MCF 10A (cell line): Measurements from ENCODE around the gene XAB2. TPM values are rescaled to one million over a fixed set of nuclear protein-coding genes. Genes with fewer than 3 reads are reported as not detected.

ENCODE experiments used
- BruUV-seq: library from RNA; stranded (reverse); fragments of 400-500 nt; replicated peaks from 2 replicates; lab custom pipeline; 2021; lab: Mats Ljungman, UMichigan
- CTCF ChIA-PET: fragments of 300-600 bp; sonication (Branson Sonifier 250); formaldehyde crosslinking; extraction: SDS; loops from one replicate; lab custom pipeline; 2021; ENCODE audit warnings: antibody characterized with exemption, inconsistent platforms; lab: Yijun Ruan, JAX
- POLR2A ChIA-PET: fragments of 300-600, 350-650 bp; sonication (Branson Sonifier 250); formaldehyde crosslinking; extraction: SDS; loops from one replicate; lab custom pipeline; 2020; ENCODE audit warnings: antibody characterized with exemption, inconsistent platforms; lab: Yijun Ruan, JAX
- DNase-seq: peaks from one replicate; pipeline ENCODE4 v3.0.0-alpha.2; 2018; ENCODE audit not compliant: unreplicated experiment
- H3K27ac Mint-ChIP-seq: one replicate; pipeline ENCODE4 v1.8.0; 2022; ENCODE audit warnings: mild to moderate bottlenecking, low read depth, mixed read lengths; ENCODE audit not compliant: unreplicated experiment
- H3K27me3 Mint-ChIP-seq: one replicate; pipeline ENCODE4 v1.8.0; 2022; ENCODE audit warnings: mixed read lengths; ENCODE audit not compliant: insufficient read depth, unreplicated experiment
- H3K36me3 Mint-ChIP-seq: one replicate; pipeline ENCODE4 v1.8.0; 2022; ENCODE audit warnings: mild to moderate bottlenecking, moderate library complexity, mixed read lengths; ENCODE audit not compliant: insufficient read depth, unreplicated experiment
- H3K4me1 Mint-ChIP-seq: one replicate; pipeline ENCODE4 v1.8.0; 2022; ENCODE audit warnings: mixed read lengths; ENCODE audit not compliant: insufficient read depth, unreplicated experiment
- H3K4me3 Mint-ChIP-seq: one replicate; pipeline ENCODE4 v1.8.0; 2022; ENCODE audit warnings: mild to moderate bottlenecking, moderate library complexity, mixed read lengths; ENCODE audit not compliant: unreplicated experiment
- H3K9me3 Mint-ChIP-seq: one replicate; pipeline ENCODE4 v1.8.0; 2022; ENCODE audit warnings: mixed read lengths; ENCODE audit not compliant: unreplicated experiment
- intact Hi-C: fragments of 100-400 bp; cut with micrococcal nuclease; formaldehyde crosslinking; loops from 2 replicates; pipeline ENCODE4 v1.14.1; 2022
- total RNA-seq: library from RNA; stranded (reverse); gene quantifications from 2 replicates; pipeline ENCODE4 v1.2.3, GENCODE V29; 2022
- TF ChIP-seq, protein P1 (sequence below): fragments of 200-600 bp; IDR thresholded peaks from one replicate; pipeline ENCODE4 v1.8.0; 2022; ENCODE audit warnings: antibody characterized with exemption, mild to moderate bottlenecking; ENCODE audit not compliant: unreplicated experiment

Gene XAB2
- total RNA-seq, 1 experiment from 2014 or later = 28.7 TPM

DNA sequence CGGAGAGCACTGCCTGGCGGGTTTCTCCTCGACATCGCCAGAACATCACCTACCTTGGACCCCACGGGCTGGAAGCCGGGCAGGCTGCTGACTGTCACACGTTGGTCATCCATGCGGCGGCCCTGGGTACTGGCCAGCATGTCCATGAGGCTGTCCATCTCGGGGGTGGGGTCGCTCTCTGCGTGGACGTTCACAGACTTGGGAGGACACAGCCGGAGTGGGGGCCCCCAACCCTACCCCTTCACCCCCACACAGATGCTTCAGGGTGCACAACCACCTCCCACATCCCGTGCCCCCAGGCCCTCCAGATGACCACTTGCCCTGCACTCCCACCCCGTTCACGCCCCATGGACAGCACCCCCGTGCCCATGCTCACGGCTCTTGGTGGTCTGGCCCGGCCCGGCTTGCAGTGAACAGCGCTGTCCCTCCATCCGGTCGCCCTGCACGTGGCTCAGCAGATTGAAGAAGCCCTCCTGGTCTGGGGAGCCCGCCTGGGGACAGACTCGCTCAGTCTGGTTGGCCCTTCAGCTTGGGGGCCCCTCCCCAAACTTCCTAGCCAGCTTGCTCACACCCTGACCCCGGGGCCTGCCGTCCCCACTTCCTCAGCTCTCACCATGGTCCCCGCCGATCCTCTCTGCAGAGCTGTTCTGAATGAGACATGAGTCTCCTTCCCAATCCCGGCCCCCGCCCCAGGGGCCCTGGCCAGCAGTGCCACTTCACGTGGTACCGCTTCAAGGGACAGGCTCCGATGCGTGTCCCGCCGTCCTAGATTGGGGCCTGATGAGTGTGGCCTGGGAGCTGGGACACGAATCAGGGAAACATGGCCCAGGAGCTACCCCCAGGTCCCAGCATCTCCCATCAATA lies 3.2 kb upstream of the XAB2 start:
- peaks cover 23% of the 10 kb centered on the region for H3K4me1 Mint-ChIP-seq
- no peaks in the 10 kb centered on the region for H3K9me3 Mint-ChIP-seq
- intact Hi-C loops = no loop called here
- H3K27me3 Mint-ChIP-seq = no peaks in the 10 kb centered on the region
- TF ChIP-seq, protein P1, sequence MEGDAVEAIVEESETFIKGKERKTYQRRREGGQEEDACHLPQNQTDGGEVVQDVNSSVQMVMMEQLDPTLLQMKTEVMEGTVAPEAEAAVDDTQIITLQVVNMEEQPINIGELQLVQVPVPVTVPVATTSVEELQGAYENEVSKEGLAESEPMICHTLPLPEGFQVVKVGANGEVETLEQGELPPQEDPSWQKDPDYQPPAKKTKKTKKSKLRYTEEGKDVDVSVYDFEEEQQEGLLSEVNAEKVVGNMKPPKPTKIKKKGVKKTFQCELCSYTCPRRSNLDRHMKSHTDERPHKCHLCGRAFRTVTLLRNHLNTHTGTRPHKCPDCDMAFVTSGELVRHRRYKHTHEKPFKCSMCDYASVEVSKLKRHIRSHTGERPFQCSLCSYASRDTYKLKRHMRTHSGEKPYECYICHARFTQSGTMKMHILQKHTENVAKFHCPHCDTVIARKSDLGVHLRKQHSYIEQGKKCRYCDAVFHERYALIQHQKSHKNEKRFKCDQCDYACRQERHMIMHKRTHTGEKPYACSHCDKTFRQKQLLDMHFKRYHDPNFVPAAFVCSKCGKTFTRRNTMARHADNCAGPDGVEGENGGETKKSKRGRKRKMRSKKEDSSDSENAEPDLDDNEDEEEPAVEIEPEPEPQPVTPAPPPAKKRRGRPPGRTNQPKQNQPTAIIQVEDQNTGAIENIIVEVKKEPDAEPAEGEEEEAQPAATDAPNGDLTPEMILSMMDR = no peak
- ChIA-PET POLR2A (no interaction called here), CTCF (interaction anchor here (1.0 to 1.1 kb wide), 2 partner anchors 48 to 64 kb away, joined by 3 read pairs; partner anchors contain the start of gene TRAPPC5)
- H3K27ac Mint-ChIP-seq = no peak overlapping the region
- no peak overlapping the region for H3K4me3 Mint-ChIP-seq
- no peak for DNase-seq
- no TSS peak for BruUV-seq
- H3K36me3 Mint-ChIP-seq = peaks cover 21% of the 10 kb centered on the region

DNA sequence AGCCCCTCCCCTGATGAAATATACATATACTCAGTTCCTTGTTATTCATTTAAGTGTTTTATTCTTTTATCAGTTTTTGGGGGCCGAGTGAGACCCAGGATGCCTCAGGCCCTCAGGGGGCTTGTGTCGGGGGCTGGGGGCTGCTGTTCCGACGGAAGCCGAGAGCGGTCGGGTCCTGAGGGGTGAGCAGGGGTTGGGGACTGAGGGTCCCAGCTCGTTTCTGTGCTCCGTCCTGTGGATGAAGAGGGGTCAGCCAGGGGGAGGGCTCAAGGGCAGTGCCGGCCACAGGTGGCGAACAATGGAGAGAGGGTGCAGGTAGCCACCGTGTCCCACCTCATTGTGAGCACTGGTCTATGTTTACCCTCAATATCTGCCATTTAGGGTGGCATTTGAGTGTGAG lies 2.2 kb upstream of the XAB2 start:
- ChIA-PET CTCF (no interaction called here), POLR2A (no interaction called here)
- no peak overlapping the region for H3K27ac Mint-ChIP-seq
- H3K27me3 Mint-ChIP-seq = no peaks in the 10 kb centered on the region
- H3K9me3 Mint-ChIP-seq = no peaks in the 10 kb centered on the region
- DNase-seq = no peak
- no peak overlapping the region for H3K4me3 Mint-ChIP-seq
- H3K4me1 Mint-ChIP-seq = peaks cover 23% of the 10 kb centered on the region
- intact Hi-C loops = no loop called here
- BruUV-seq = no TSS peak
- H3K36me3 Mint-ChIP-seq = peaks cover 27% of the 10 kb centered on the region
- TF ChIP-seq, protein P1 = no peak

DNA sequence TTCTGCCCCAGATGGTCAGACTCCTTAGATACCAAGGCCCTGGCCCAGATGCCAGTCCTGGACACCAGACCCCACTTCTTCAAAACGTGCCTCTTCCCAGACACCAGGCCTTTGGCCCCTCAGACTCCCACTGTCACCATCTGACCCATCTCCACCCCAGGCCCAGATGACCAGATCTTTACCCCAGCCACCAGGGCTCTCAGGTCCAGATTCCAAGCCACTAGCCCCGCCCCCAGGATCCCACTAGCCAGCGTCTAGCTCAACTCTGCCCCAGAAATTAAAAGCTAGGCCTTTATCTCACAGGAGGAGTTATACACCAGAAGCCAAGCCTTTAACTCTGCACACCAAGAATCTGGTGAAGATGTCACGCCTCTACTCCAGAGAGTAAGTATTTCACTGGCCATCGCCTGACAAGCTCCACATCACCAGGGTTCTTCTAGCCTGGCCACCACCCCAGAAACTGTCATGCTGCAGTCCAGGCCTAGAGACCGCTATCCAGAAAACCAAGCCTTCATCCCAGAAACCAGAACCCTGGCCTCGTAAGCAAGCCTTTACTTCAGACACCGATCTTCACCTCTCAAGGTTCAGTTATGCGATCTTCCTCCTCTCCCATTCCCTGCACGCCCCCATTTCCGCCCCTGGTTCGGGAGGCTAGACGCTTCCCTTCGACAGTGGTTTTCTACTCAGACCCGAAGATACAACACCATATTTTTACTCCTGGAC lies 595 bp downstream of the XAB2 start:
- Mint-ChIP-seq H3K9me3 (no peaks in the 10 kb centered on the region), H3K36me3 (peaks cover 37% of the 10 kb centered on the region), H3K27me3 (no peaks in the 10 kb centered on the region), H3K4me3 (peak overlapping the region; percentile 95), H3K4me1 (peaks cover 23% of the 10 kb centered on the region), H3K27ac (peak overlapping the region; percentile 100)
- POLR2A ChIA-PET = interaction anchor here (0.8 to 2.5 kb wide), 15 partner anchors 9 to 596 kb away, joined by 3 to 41 read pairs (median 4); partner anchors contain the start of genes PNPLA6, TRAPPC5 and ZNF557
- no peak for DNase-seq
- TF ChIP-seq, protein P1 = no peak
- intact Hi-C loops = no loop called here
- TSS peak; percentile 76 for BruUV-seq
- CTCF ChIA-PET = interaction anchor here (0.9 to 1.9 kb wide), 3 partner anchors 47 to 60 kb away, joined by 3 to 10 read pairs (median 8); partner anchors contain the start of gene TRAPPC5

DNA sequence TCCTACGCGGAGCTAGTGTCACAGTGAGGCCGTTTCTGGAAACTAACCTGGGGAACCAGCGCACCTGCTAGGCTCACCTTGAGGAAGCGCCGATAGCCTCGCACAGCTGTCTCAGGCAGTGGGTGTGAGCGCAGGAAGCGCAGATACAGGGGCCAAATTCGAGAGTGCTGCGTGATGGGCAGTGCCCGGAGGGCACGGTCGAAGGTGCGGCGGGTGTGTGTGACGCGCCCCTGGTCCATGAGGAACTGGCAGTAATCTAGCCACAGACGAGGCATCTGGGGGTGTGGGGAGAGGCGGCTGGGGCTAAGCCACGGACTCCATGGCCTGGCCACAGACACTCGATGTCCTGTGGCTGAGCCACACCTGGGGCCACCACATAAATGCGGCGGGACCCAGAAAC lies 2.2 kb downstream of the XAB2 start:
- Mint-ChIP-seq H3K36me3 (peaks cover 47% of the 10 kb centered on the region), H3K27me3 (no peaks in the 10 kb centered on the region), H3K27ac (no peak overlapping the region), H3K4me3 (peak overlapping the region; percentile 95), H3K9me3 (no peaks in the 10 kb centered on the region), H3K4me1 (peaks cover 23% of the 10 kb centered on the region)
- ChIA-PET POLR2A (interaction anchor here (0.7 to 1.3 kb wide), 4 partner anchors 8 to 27 kb away, joined by 3 to 6 read pairs (median 3); no protein-coding TSS in a partner anchor), CTCF (interaction anchor here (0.9 to 1.2 kb wide), 2 partner anchors 58 to 272 kb away, joined by 5 to 6 read pairs; no protein-coding TSS in a partner anchor)
- no peak for DNase-seq
- intact Hi-C loops = no loop called here
- TF ChIP-seq, protein P1 = no peak
- no TSS peak for BruUV-seq
